Nephron progenitor cell (in vitro differentiated cells): ENCODE measurements around the gene UROC1.

ENCODE experiments used
- DNase-seq: peaks from one replicate; pipeline ENCODE4 v3.0.0; 2021
- H3K27ac Mint-ChIP-seq: 2 replicates; pipeline ENCODE4 v1.8.0; 2021; ENCODE audit warnings: mild to moderate bottlenecking, moderate library complexity, mixed read lengths
- H3K27me3 Mint-ChIP-seq: 2 replicates; pipeline ENCODE4 v1.8.0; 2021; ENCODE audit warnings: mild to moderate bottlenecking, low read depth, mixed read lengths; ENCODE audit not compliant: poor library complexity
- H3K36me3 Mint-ChIP-seq: 2 replicates; pipeline ENCODE4 v1.8.0; 2021; ENCODE audit warnings: low read depth, mixed read lengths
- H3K4me1 Mint-ChIP-seq: 2 replicates; pipeline ENCODE4 v1.8.0; 2021; ENCODE audit warnings: mixed read lengths
- H3K4me3 Mint-ChIP-seq: 2 replicates; pipeline ENCODE4 v1.8.0; 2021; ENCODE audit warnings: mild to moderate bottlenecking, moderate library complexity, mixed read lengths
- H3K9me3 Mint-ChIP-seq: 2 replicates; pipeline ENCODE4 v1.8.0; 2021; ENCODE audit warnings: mild to moderate bottlenecking, moderate library complexity, mixed read lengths
- CTCF ChIP-seq: fragments of 200-600 bp; sonication (generic); IDR thresholded peaks from 2 replicates; pipeline ENCODE4 v1.5.0; 2021; ENCODE audit warnings: antibody characterized with exemption

UROC1 gene

GRCh38 chr3:126529585-126530170 lies 12.1 kb upstream of the UROC1 start:
- TF ChIP-seq CTCF, result no peak
- H3K27ac Mint-ChIP-seq, result no peak overlapping the region
- no peaks in the 10 kb centered on the region for H3K9me3 Mint-ChIP-seq
- H3K4me1 Mint-ChIP-seq, result peaks cover 5% of the 10 kb centered on the region
- no peaks in the 10 kb centered on the region for H3K36me3 Mint-ChIP-seq
- H3K27me3 Mint-ChIP-seq, result peaks cover 54% of the 10 kb centered on the region
- H3K4me3 Mint-ChIP-seq, result no peak overlapping the region
- DNase-seq, result no peak

GRCh38 chr3:126528800-126529541 lies 11.4 kb upstream of the UROC1 start:
- H3K9me3 Mint-ChIP-seq, result no peaks in the 10 kb centered on the region
- no peak overlapping the region for H3K4me3 Mint-ChIP-seq
- H3K4me1 Mint-ChIP-seq, result peaks cover 5% of the 10 kb centered on the region
- H3K27me3 Mint-ChIP-seq, result peaks cover 51% of the 10 kb centered on the region
- no peaks in the 10 kb centered on the region for H3K36me3 Mint-ChIP-seq
- no peak for TF ChIP-seq CTCF
- no peak overlapping the region for H3K27ac Mint-ChIP-seq
- no peak for DNase-seq

- Mint-ChIP-seq H3K27me3 (peaks cover 50% of the 10 kb centered on the region), H3K9me3 (no peaks in the 10 kb centered on the region), H3K4me1 (peaks cover 5% of the 10 kb centered on the region), H3K36me3 (no peaks in the 10 kb centered on the region), H3K4me3 (no peak overlapping the region), H3K27ac (no peak overlapping the region)
- TF ChIP-seq CTCF, result no peak
- DNase-seq, result no peak
Observed at GRCh38 chr3:126528419-126528799, 10.8 kb upstream of the UROC1 start.

- no peak for TF ChIP-seq CTCF
- H3K27me3 Mint-ChIP-seq, result peaks cover 50% of the 10 kb centered on the region
- H3K4me1 Mint-ChIP-seq, result peaks cover 5% of the 10 kb centered on the region
- no peak for DNase-seq
- H3K4me3 Mint-ChIP-seq, result no peak overlapping the region
- no peaks in the 10 kb centered on the region for H3K36me3 Mint-ChIP-seq
- H3K9me3 Mint-ChIP-seq, result no peaks in the 10 kb centered on the region
- no peak overlapping the region for H3K27ac Mint-ChIP-seq
Observed at GRCh38 chr3:126527455-126528211, 10.1 kb upstream of the UROC1 start.

- no peaks in the 10 kb centered on the region for H3K36me3 Mint-ChIP-seq
- no peaks in the 10 kb centered on the region for H3K9me3 Mint-ChIP-seq
- no peak for TF ChIP-seq CTCF
- H3K4me3 Mint-ChIP-seq, result no peak overlapping the region
- DNase-seq, result no peak
- peaks cover 5% of the 10 kb centered on the region for H3K4me1 Mint-ChIP-seq
- H3K27ac Mint-ChIP-seq, result no peak overlapping the region
- H3K27me3 Mint-ChIP-seq, result peaks cover 50% of the 10 kb centered on the region
Observed at GRCh38 chr3:126527006-126527405, 9.4 kb upstream of the UROC1 start.
